Natural killer cell (primary cell): ENCODE measurements around the gene EXOC6B. TPM values are rescaled to one million over a fixed set of nuclear protein-coding genes. Genes with fewer than 3 reads are reported as not detected.

Experiments used
- ATAC-seq, 3 donors: fragments of 150-1000 bp in 2 of 3; fragments of 200-7000 bp in 1 of 3; cut with Tn5 transposase; 1 replicate in 1 of 3; 2 replicates in 2 of 3; pipeline ENCODE4 v1.10.0; 2021; ENCODE audit warnings: mild to moderate bottlenecking in 2 of 3, moderate library complexity in 2 of 3
- DNase-seq, 2 donors: peaks; one replicate each; pipeline versions ENCODE4 v3.0.0 to v3.0.0-alpha.2; 2013 to 2021; ENCODE audit warnings: mixed read lengths in 1 of 2
- H3K27ac ChIP-seq: one replicate; pipeline ENCODE4 v1.5.1; 2013; ENCODE audit warnings: mild to moderate bottlenecking, low read length
- H3K27me3 ChIP-seq: one replicate; pipeline ENCODE4 v1.6.1; 2013; ENCODE audit warnings: low read length; ENCODE audit not compliant: control insufficient read depth, insufficient read depth
- H3K36me3 ChIP-seq: one replicate; pipeline ENCODE4 v1.6.1; 2013; ENCODE audit warnings: low read length; ENCODE audit not compliant: control insufficient read depth, insufficient read depth
- H3K4me1 ChIP-seq: one replicate; pipeline ENCODE4 v1.6.1; 2013; ENCODE audit warnings: low read length; ENCODE audit not compliant: control insufficient read depth, insufficient read depth
- H3K4me3 ChIP-seq: one replicate; pipeline ENCODE4 v1.5.1; 2013; ENCODE audit warnings: low read length
- H3K9me3 ChIP-seq: one replicate; pipeline ENCODE4 v1.6.1; 2013; ENCODE audit warnings: low read length; ENCODE audit not compliant: control insufficient read depth, insufficient read depth
- H3K27ac Mint-ChIP-seq, 2 donors: one replicate each; pipeline ENCODE4 v1.8.0; 2022; ENCODE audit warnings: mild to moderate bottlenecking in 2 of 2, mixed read lengths in 2 of 2, moderate library complexity in 1 of 2
- H3K27me3 Mint-ChIP-seq, 2 donors: one replicate each; pipeline ENCODE4 v1.8.0; 2022; ENCODE audit warnings: low read depth in 2 of 2, mixed read lengths in 2 of 2
- H3K36me3 Mint-ChIP-seq: one replicate; pipeline ENCODE4 v1.8.0; 2022; ENCODE audit warnings: mixed read lengths
- H3K4me1 Mint-ChIP-seq, 2 donors: one replicate each; pipeline ENCODE4 v1.8.0; 2022; ENCODE audit warnings: mixed read lengths in 2 of 2
- H3K4me3 Mint-ChIP-seq: one replicate; pipeline ENCODE4 v1.8.0; 2022; ENCODE audit warnings: mild to moderate bottlenecking, moderate library complexity, mixed read lengths
- H3K9me3 Mint-ChIP-seq, 2 donors: one replicate each; pipeline ENCODE4 v1.8.0; 2022; ENCODE audit warnings: mixed read lengths in 2 of 2
- CTCF ChIP-seq: fragments of 200-600 bp; IDR thresholded peaks from one replicate; pipeline ENCODE4 v1.8.0; 2022; ENCODE audit warnings: antibody characterized with exemption
- WGBS: methylation state at CpG from one replicate; pipeline ENCODE4 v1.1.7; 2013; ENCODE audit warnings: missing lambda C conversion rate; ENCODE audit not compliant: insufficient coverage; 5-methylcytosine and 5-hydroxymethylcytosine counted together
- intact Hi-C: fragments of 100-400 bp; cut with micrococcal nuclease; formaldehyde crosslinking; loops from one replicate; pipeline ENCODE4 v1.14.2; 2022
- total RNA-seq, 4 donors: library from RNA; stranded (reverse); fragments of 120-200 nt in 1 of 4; gene quantifications; one replicate each; pipeline versions ENCODE4 v1.2.3 to v1.2.4, GENCODE V29; 2013 to 2022

The EXOC6B gene
- total RNA-seq, 3 donors from 2014 or later (not counting 1 experiment from before 2014, with no cell fraction given) = 16.6 to 17.2 (median 17.1) TPM

GRCh38 chr2:72689579-72690195 is 136.1 kb downstream of the EXOC6B start:
- DNase-seq = no peak
- H3K27ac Mint-ChIP-seq = no peak overlapping the region
- Histone ChIP-seq H3K4me3 (no peak overlapping the region), H3K4me1 (no peaks in the 10 kb centered on the region), H3K27me3 (no peaks in the 10 kb centered on the region), H3K27ac (no peak overlapping the region), H3K36me3 (no peaks in the 10 kb centered on the region), H3K9me3 (no peaks in the 10 kb centered on the region)
- H3K36me3 Mint-ChIP-seq = peaks cover 2% of the 10 kb centered on the region
- intact Hi-C loops = no loop called here
- no peaks in the 10 kb centered on the region for H3K9me3 Mint-ChIP-seq
- no peak overlapping the region for H3K4me3 Mint-ChIP-seq
- no peaks in the 10 kb centered on the region for H3K4me1 Mint-ChIP-seq
- no peaks in the 10 kb centered on the region for H3K27me3 Mint-ChIP-seq
- no peak for ATAC-seq
- TF ChIP-seq CTCF = no peak
- 91% methylated on average over 5 of the region's 5 CpGs for whole genome bisulfite sequencing

GRCh38 chr2:72685638-72686213 is 140.1 kb downstream of the EXOC6B start:
- H3K27ac ChIP-seq = no peak overlapping the region
- Mint-ChIP-seq H3K27ac (no peak overlapping the region), H3K9me3 (no peaks in the 10 kb centered on the region), H3K4me1 (no peaks in the 10 kb centered on the region), H3K36me3 (no peaks in the 10 kb centered on the region), H3K4me3 (no peak overlapping the region), H3K27me3 (no peaks in the 10 kb centered on the region)
- 77% methylated on average over 3 of the region's 3 CpGs for WGBS
- DNase-seq (no peak), ATAC-seq (no peak)
- H3K4me1 ChIP-seq = no peaks in the 10 kb centered on the region
- TF ChIP-seq CTCF = no peak
- H3K27me3 ChIP-seq = no peaks in the 10 kb centered on the region
- no peaks in the 10 kb centered on the region for H3K36me3 ChIP-seq
- intact Hi-C loops = no loop called here
- no peak overlapping the region for H3K4me3 ChIP-seq
- no peaks in the 10 kb centered on the region for H3K9me3 ChIP-seq

DNA sequence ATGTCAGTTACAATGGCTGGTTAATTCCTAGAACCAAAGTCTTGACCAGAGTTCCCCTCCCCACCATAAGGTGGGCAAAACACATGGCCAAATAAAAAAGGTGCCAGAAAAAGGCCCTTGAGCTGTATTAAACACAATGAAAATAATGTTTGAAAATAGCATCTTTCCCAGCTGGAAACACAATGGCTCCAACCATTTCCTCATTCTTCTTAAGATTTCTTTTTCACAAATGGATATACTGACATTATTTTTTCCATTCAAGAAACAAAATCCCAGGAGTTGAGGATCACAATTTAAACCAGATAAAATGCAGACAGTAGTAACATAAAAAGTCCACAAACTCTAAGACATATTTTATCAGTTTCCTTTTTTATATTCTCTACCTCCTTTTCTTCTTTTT is 143.8 kb downstream of the EXOC6B start:
- no peaks in the 10 kb centered on the region for H3K36me3 Mint-ChIP-seq
- no peak overlapping the region for H3K27ac Mint-ChIP-seq
- H3K27me3 Mint-ChIP-seq = no peaks in the 10 kb centered on the region
- H3K4me1 Mint-ChIP-seq = peaks cover 6 to 11% of the 10 kb centered on the region in 2 donors
- no peaks in the 10 kb centered on the region for H3K36me3 ChIP-seq
- H3K4me3 ChIP-seq = no peak overlapping the region
- no peaks in the 10 kb centered on the region for H3K4me1 ChIP-seq
- H3K27ac ChIP-seq = no peak overlapping the region
- no peaks in the 10 kb centered on the region for H3K9me3 ChIP-seq
- H3K9me3 Mint-ChIP-seq = no peaks in the 10 kb centered on the region
- no peak for TF ChIP-seq CTCF
- no peak for DNase-seq
- no peak for ATAC-seq
- intact Hi-C loops = no loop called here
- no peaks in the 10 kb centered on the region for H3K27me3 ChIP-seq
- no peak overlapping the region for H3K4me3 Mint-ChIP-seq
